GM19324 (cell line): ENCODE measurements around the gene GZMM.
"Not testable (repeated sequence)": the region's sequence is repeated elsewhere in the genome, so short reads cannot be mapped to it uniquely, and the experiment has no call there.

Source experiments
- ATAC-seq: cut with Tn5 transposase; IDR thresholded peaks from one replicate; pipeline ENCODE4 v1.9.1; 2021; ENCODE audit warnings: mild to moderate bottlenecking, moderate library complexity; ENCODE audit not compliant: unreplicated experiment, low FRiP score

GZMM gene

DNA sequence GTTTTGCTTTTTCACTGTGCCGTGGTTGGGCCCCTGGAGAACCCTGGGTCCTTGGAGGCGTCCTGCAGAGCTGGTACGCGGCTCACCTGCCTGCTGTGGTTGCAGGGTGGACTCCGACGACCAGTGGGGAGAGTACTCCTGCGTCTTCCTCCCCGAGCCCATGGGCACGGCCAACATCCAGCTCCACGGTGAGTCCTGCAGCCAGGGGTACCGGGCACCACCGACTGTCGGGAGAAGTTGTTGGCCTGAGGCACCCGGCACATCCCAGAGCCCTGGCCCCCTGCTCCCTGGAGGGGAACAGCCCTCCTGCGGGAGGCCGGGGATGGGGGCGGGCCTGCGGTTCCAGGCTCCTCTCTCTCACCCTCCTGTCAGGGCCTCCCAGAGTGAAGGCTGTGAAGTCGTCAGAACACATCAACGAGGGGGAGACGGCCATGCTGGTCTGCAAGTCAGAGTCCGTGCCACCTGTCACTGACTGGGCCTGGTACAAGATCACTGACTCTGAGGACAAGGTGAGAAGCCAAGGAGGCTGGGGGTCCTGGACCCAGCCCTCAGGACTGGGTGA, 36.5 kb downstream of the GZMM start:
- ATAC-seq: no peak

GRCh38 chr19:581399-582111, 37.7 kb downstream of the GZMM start:
- no peak for ATAC-seq

DNA sequence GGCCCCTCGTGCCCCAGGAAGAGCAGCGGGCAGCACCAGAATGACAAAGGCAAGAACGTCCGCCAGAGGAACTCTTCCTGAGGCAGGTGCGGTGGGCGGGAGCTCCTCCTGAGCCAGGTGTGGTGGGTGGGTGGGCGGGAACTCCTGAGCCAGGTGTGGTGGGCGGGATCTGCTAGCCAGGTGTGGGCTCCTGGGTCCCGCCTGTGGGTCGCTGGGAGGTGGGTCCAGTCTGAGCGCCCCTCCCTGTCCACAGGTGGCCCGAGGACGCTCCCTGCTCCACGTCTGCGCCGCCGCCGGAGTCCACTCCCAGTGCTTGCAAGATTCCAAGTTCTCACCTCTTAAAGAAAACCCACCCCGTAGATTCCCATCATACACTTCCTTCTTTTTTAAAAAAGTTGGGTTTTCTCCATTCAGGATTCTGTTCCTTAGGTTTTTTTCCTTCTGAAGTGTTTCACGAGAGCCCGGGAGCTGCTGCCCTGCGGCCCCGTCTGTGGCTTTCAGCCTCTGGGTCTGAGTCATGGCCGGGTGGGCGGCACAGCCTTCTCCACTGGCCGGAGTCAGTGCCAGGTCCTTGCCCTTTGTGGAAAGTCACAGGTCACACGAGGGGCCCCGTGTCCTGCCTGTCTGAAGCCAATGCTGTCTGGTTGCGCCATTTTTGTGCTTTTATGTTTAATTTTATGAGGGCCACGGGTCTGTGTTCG, 38.8 kb downstream of the GZMM start:
- no peak for ATAC-seq

DNA sequence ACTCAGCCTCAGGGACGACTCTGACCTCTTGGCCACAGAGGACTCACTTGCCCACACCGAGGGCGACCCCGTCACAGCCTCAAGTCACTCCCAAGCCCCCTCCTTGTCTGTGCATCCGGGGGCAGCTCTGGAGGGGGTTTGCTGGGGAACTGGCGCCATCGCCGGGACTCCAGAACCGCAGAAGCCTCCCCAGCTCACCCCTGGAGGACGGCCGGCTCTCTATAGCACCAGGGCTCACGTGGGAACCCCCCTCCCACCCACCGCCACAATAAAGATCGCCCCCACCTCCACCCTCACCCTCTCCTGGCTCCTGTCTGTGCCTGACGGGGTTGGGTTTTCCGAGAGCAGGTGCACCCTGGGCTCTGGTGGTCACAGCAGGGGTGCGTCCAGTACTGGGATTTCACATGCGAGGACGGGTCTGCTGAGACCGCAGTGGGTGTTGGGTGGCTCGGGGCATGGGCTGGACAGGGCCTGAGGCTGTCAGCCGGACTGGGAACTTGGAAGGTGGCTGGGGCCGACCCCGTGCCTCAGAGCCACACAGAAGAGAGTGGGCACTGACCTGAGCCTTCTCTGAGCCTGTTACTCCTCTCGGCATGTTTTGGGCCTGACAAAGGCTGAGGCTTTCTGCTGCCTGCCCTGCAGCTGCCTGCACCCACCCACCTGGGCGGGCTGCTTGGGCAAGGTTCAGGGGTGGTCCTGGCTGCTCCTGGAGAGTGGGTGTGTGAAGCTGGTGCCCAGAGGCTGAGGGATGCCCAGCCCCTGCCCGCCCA, 39.5 kb downstream of the GZMM start:
- ATAC-seq: no peak

DNA sequence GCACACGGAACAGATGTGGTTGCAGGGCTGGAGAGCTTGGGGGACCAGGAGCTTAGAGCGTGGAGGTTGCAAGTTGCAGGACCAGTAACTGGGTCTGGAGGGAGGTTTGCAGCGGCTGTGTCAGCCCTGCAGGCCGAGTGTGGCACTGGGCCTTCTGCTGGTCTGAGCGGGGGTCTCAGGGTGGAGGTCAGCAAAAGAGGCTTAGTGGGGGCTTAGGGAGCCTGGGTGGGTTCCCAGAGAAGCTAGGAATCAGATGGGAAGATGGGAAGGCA, 40.1 kb downstream of the GZMM start:
- no peak for ATAC-seq

GRCh38 chr19:584240-585001, 40.6 kb downstream of the GZMM start:
- no peak for ATAC-seq

- ATAC-seq: not testable (repeated sequence)
These were observed 41.3 kb downstream of the GZMM start for GRCh38 chr19:585146-585545.

DNA sequence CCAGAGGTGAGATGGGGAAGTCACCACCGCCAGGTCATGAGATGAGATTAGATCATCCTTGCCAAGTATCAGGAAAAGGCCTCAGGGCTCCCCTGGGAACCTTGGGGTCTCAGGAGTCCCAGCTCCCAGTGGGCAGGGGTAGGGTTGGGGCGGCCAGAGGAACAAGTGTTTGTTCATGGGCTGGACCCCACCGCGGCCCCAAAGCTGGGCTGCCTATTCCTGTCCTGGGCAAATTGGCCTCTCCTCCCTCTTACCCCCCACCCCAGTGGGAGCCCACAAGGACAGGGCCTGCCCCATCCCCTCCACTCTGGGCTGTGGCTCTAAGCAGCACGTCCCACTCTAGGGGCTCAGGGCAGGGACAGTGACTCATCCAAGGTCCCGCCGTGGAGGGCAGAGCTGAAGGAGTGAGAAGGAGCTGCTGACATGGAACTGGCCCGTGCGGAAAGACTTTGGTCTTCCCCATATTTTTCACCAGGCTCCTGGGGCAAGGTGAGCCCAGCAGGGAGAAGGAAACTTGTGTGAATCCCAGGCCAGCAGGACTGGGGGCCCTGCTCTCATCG, 41.8 kb downstream of the GZMM start:
- no peak for ATAC-seq

DNA sequence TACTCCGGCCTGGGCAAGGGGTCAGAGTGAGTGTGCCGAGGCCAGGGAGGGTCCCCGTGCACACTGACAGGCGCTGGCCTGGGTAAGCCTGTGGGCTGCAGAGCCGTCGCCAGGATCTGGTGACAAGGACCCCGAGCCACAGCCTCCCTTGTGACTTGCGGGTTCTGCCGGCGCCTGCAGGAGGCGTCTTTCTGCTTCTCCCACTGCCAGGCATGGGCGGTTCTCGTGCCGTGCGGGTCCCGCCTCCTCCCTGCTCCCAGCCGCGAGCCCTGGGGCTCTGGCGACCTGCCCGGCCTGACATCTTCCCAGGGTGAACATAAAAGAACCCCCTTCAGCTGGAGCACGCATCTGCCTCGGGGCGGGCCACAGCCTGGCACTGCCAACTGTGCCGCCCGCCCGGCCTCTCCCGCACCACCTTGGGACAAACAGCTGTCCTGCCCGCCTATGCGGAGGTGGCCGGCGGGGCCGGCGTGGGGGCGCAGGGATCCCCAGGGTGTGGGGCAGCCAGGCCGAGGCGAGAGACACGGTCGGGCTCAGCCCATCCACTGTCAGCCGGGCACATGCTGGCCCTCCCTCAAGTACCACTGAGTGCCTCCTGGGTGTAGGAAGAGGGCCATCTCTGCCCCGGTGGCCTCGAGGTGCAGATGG, 44.4 kb downstream of the GZMM start:
- no peak for ATAC-seq

GRCh38 chr19:588741-589692, 45.2 kb downstream of the GZMM start:
- no peak for ATAC-seq

GRCh38 chr19:589693-590395, 46.0 kb downstream of the GZMM start, which contains the start of gene HCN2:
TSS of gene HCN2 (plus strand) at chr19:589881. CDS start at chr19:589946, 65 bp downstream.
- ATAC-seq: no peak

DNA sequence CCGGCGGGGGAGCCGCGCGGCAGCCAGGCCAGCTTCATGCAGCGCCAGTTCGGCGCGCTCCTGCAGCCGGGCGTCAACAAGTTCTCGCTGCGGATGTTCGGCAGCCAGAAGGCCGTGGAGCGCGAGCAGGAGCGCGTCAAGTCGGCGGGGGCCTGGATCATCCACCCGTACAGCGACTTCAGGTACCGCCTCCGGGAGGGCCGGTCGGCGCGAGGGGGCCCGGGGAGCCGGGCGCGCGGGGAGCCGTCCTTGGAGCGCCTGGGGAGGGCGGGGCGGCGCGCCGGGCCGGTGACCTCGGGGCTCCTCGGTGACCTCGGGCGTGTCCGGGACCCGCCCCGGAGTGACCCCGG, 46.5 kb downstream of the GZMM start:
- no peak for ATAC-seq

DNA sequence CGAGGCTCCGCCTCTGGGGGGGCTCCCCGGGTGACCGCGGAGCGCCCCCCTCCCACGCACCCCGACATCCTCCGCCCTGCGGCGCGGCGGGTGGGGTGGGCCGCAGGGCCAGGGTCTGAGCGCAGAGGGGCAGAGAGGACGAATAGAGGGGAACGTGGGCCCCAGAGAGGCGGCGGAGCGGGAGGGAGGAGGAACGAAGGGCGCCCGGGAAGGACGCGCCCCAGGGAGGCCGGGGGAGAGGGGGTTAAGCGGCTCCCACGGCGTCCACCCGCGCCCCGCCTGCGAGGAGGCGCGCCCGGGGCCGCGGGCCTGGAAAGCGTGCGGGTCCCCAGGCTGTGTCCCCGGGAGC, 46.9 kb downstream of the GZMM start:
- no peak for ATAC-seq

GRCh38 chr19:591099-591958, 47.5 kb downstream of the GZMM start:
- ATAC-seq: no peak

- ATAC-seq: no peak
These were observed 48.2 kb downstream of the GZMM start for GRCh38 chr19:592101-592500.

- ATAC-seq: no peak
These were observed 49.2 kb downstream of the GZMM start for GRCh38 chr19:593055-593454.

DNA sequence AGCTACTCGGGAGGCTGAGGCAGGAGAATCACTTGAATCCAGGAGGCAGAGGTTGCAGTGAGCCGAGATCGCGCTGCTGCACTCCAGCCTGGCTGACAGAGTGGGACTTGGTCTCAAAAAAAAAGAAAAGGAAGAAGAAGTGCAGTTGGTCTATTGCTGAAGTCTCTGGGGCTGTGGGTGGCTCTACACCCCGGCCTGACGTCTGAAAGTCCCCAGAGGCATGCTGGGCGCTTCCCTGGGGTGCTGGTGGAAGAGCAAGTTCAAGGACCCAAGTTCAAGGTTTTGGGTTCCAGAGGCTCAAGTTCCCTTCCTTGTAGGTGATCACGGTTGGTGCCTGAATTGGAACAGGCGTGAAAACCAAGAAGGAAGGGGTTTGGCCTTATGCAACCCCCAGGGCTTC, 49.7 kb downstream of the GZMM start:
- no peak for ATAC-seq
